ENCODE measurements around the gene NHSL1.

NHSL1 gene

DNA sequence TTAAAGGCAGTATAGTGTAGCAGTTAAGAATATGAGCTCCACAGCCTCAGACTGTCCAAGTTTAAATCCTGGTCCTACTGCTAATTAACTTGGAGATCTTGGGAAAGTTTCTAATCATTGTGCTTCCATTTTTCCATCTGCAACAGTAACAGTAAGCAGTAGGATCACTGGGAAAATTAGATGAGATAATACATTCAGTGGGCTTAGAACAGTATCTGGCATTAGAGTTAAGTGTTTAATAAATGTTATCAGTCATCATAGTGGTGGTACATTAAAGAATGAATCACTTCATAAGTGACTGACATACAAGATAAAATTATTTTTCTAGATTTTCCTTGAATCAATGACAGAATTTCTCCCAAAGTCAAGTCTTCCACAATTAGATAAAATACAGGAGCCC, 5.0 kb downstream of the NHSL1 start:
- DNase-seq (ENCODE audit: low spot score), result no peak
- no peak overlapping the region for H3K27ac ChIP-seq
- ChIA-PET CTCF (interaction anchor here (0.9 kb wide), 1 partner anchor 15 kb away, joined by 4 read pairs; no protein-coding TSS in a partner anchor), POLR2A (ENCODE audit: low non-redundant PET) (interaction anchor here (0.5 to 0.6 kb wide), 2 partner anchors 23 to 297 kb away, joined by 3 to 8 read pairs; no protein-coding TSS in a partner anchor)
- TF ChIP-seq, protein P1, sequence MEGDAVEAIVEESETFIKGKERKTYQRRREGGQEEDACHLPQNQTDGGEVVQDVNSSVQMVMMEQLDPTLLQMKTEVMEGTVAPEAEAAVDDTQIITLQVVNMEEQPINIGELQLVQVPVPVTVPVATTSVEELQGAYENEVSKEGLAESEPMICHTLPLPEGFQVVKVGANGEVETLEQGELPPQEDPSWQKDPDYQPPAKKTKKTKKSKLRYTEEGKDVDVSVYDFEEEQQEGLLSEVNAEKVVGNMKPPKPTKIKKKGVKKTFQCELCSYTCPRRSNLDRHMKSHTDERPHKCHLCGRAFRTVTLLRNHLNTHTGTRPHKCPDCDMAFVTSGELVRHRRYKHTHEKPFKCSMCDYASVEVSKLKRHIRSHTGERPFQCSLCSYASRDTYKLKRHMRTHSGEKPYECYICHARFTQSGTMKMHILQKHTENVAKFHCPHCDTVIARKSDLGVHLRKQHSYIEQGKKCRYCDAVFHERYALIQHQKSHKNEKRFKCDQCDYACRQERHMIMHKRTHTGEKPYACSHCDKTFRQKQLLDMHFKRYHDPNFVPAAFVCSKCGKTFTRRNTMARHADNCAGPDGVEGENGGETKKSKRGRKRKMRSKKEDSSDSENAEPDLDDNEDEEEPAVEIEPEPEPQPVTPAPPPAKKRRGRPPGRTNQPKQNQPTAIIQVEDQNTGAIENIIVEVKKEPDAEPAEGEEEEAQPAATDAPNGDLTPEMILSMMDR (conservative IDR thresholded peaks at IDR 0.05; ENCODE audit: low read depth), result no peak

DNA sequence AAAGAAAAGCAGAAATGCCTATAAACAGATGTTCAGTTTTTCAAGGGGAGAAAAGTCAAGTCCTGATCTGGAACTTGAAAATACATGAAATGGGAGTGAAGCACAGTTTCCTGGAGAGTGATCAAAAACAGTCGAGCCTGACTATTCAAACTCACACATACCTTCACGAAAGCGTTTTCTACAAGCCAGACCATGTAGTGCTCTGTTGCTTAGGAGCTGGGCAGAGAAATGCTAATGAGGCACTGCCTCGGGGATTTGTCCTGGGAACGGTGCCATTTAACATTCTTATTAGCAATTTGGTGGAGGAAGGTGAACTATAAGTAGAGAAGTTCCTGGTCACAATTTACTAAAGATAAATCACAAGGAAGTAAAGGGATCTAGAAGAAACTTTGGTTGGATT, 5.9 kb downstream of the NHSL1 start:
- TF ChIP-seq, protein P1 (conservative IDR thresholded peaks at IDR 0.05; ENCODE audit: low read depth), result no peak
- H3K27ac ChIP-seq, result no peak overlapping the region
- POLR2A ChIA-PET (ENCODE audit: low non-redundant PET), result no interaction called here
- DNase-seq (ENCODE audit: low spot score), result peak; percentile 66
- CTCF ChIA-PET, result interaction anchor here (0.7 to 0.9 kb wide), 4 partner anchors 16 to 162 kb away, joined by 3 to 4 read pairs (median 4); partner anchors contain the start of gene HEBP2

DNA sequence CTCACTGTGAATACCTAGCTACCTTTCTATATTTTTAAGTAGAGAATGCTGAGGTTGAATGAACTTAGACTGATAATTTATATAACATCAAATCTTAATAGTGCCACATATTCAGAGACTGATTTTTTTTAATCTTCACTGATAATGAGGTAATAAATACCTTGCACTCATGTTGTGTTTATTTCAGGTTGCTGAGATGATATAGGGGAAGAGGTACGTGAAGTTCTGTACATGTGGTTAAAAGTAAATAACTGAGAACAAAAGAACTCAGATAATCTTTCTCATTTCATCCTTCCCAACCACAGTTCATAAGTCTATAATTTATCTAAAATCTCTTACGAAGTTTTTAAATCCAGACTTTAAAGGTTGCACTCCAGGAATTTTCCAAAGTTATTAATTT, 6.4 kb downstream of the NHSL1 start:
- TF ChIP-seq, protein P1 (conservative IDR thresholded peaks at IDR 0.05; ENCODE audit: low read depth), result no peak
- H3K27ac ChIP-seq, result no peak overlapping the region
- DNase-seq (ENCODE audit: low spot score), result no peak
- ChIA-PET POLR2A (ENCODE audit: low non-redundant PET) (no interaction called here), CTCF (interaction anchor here (0.7 kb wide), 2 partner anchors 30 to 162 kb away, joined by 3 read pairs; no protein-coding TSS in a partner anchor)

DNA sequence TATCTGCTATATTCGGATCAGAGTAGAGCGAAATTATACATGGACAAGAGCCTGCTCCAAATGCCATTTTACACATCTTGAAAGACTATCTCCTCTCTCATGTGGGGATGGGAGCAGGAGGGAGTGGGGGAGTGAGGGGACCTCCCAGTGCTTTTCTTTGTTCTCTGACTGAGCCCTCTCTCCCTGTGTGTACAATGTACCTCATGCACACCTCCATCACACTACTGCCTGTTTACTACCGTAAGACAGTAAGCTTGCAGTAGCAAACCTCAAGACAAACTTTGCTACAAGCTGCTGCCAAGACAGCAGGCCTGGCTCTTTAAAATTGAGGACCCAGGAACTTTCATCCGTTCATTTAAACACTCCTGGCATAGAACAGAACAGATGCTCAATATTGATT, 7.2 kb downstream of the NHSL1 start:
- ChIA-PET CTCF (no interaction called here), POLR2A (ENCODE audit: low non-redundant PET) (no interaction called here)
- no peak for DNase-seq (ENCODE audit: low spot score)
- TF ChIP-seq, protein P1 (conservative IDR thresholded peaks at IDR 0.05; ENCODE audit: low read depth), result no peak
- no peak overlapping the region for H3K27ac ChIP-seq

DNA sequence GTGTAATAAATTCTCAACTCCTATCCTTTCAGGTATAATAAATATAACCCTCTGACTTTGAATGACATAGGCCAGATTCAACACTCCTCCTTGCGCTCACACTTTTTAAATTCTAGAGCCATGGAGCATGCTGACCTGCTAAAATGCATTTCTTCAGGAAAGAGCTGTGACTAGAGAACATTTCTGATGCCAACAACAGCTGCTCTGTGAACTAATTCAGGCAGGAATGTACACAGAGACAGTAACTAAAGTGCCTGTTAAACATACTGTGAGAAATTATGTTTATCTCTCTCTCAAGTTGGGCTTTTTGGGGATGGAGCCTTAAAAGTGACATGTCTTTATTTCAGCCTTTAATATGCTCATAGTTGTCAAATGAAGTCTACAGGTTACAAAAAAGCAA, 8.3 kb downstream of the NHSL1 start:
- TF ChIP-seq, protein P1 (conservative IDR thresholded peaks at IDR 0.05; ENCODE audit: low read depth), result no peak
- DNase-seq (ENCODE audit: low spot score), result no peak
- H3K27ac ChIP-seq, result no peak overlapping the region
- CTCF ChIA-PET, result no interaction called here
- POLR2A ChIA-PET (ENCODE audit: low non-redundant PET), result no interaction called here

DNA sequence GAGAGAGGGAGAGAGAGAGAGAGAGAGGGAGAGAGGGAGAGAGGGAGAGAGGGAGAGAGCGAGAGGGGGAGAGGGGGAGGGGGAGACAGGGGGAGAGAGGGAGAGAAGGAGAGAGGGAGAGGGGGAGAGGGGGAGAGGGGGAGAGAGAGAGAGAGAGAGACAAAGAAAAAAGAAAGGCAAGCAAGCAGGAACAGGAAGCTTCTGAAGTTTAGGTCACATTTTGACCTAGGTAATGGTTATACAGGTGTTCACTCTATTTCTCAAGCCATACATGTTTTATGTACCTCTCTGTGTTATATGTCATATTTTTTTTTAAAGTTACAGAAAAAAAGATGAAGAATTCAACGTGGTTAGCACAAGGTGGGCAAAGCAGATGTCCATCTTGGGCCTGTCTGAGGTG, 9.4 kb downstream of the NHSL1 start:
- TF ChIP-seq, protein P1 (conservative IDR thresholded peaks at IDR 0.05; ENCODE audit: low read depth), result no peak
- no peak for DNase-seq (ENCODE audit: low spot score)
- H3K27ac ChIP-seq, result no peak overlapping the region
- ChIA-PET CTCF (interaction anchor here (0.5 kb wide), 1 partner anchor 11 kb away, joined by 3 read pairs; no protein-coding TSS in a partner anchor), POLR2A (ENCODE audit: low non-redundant PET) (no interaction called here)

Measured in RWPE1 (cell line).